HCT116 (cell line): ENCODE results near the gene PHPT1. TPM values are rescaled to one million over a fixed set of nuclear protein-coding genes. Genes with fewer than 3 reads are reported as not detected.

Source experiments
- ATAC-seq: fragments of 200-7000 bp; cut with Tn5 transposase; 2 replicates; pipeline ENCODE4 v1.9.1; 2020; ENCODE audit warnings: mild to moderate bottlenecking, moderate library complexity
- BruUV-seq: library from RNA; stranded (reverse); fragments of 400-500 nt; replicated peaks from 2 replicates; lab custom pipeline; 2021; lab: Mats Ljungman, UMichigan
- CTCF ChIA-PET: fragments of 300-600 bp; sonication (Branson Sonifier 250); formaldehyde crosslinking; loops from one replicate; lab custom pipeline; 2021; ENCODE audit warnings: antibody characterized with exemption; lab: Charles Lee
- POLR2A ChIA-PET: fragments of 300-600, 350-600 bp; sonication (Branson Sonifier 250); formaldehyde crosslinking; loops from one replicate; lab custom pipeline; 2021; ENCODE audit warnings: antibody characterized with exemption; lab: Charles Lee
- RAD21 ChIA-PET, 2 experiments: fragments of 300-600 bp; sonication (Branson Sonifier 250); formaldehyde crosslinking; loops; one replicate each; lab custom pipeline; 2023; ENCODE audit warnings: low total read pairs in 2 of 2; ENCODE audit not compliant: uncharacterized antibody in 2 of 2, unreplicated experiment in 2 of 2, low non-redundant PET in 1 of 2; lab: Charles Lee
- DNase-seq: peaks from one replicate; pipeline ENCODE4 v3.0.0-alpha.2; 2010; ENCODE audit warnings: low read depth, low spot score
- H2AFZ ChIP-seq: fragments of 200-600 bp; shearing (Covaris generic), sonication (generic); 2 replicates; pipeline ENCODE4 v1.6.1; 2017; ENCODE audit warnings: low read depth, mixed run types, mixed read lengths, antibody characterized with exemption, low read length; ENCODE audit not compliant: poor library complexity, severe bottlenecking
- H3K27ac ChIP-seq: 2 replicates; pipeline ENCODE4 v1.5.1; 2012; ENCODE audit warnings: low read depth, low read length
- H3K27me3 ChIP-seq: fragments of 200-600 bp; sonication (generic); 2 replicates; pipeline ENCODE4 v1.6.1; 2016; ENCODE audit warnings: mixed run types, low read length, mixed read lengths; ENCODE audit not compliant: insufficient read depth
- H3K36me3 ChIP-seq, 2 experiments: fragments of 200-500 bp in 1 of 2; fragments of 200-600 bp in 1 of 2; sonication (Bioruptor generic) in 1 of 2; sonication (generic) in 1 of 2; 2 replicates each; pipeline versions ENCODE4 v1.5.1 to v1.6.1; 2014 to 2016; ENCODE audit warnings: low read length in 2 of 2, inconsistent platforms in 1 of 2, mixed read lengths in 1 of 2, mixed run types in 1 of 2; ENCODE audit not compliant: insufficient read depth in 2 of 2, control insufficient read depth in 1 of 2
- H3K4me1 ChIP-seq, 2 experiments: fragments of 200-600 bp in 1 of 2; sonication (generic) in 1 of 2; 2 replicates each; pipeline versions ENCODE4 v1.5.1 to v1.6.1; 2012 to 2017; ENCODE audit warnings: low read length in 2 of 2, inconsistent platforms in 1 of 2, mild to moderate bottlenecking in 1 of 2, mixed read lengths in 1 of 2, mixed run types in 1 of 2, moderate library complexity in 1 of 2; ENCODE audit not compliant: insufficient read depth in 2 of 2, control insufficient read depth in 1 of 2
- H3K4me2 ChIP-seq: fragments of 200-600 bp; sonication (generic); 2 replicates; pipeline ENCODE4 v1.6.1; 2017; ENCODE audit warnings: mixed run types, low read length, mixed read lengths
- H3K4me3 ChIP-seq, 2 experiments: fragments of 200-600 bp in 1 of 2; sonication (generic) in 1 of 2; replicated peaks in 1 of 2; 2 replicates each; pipeline ENCODE4 v1.5.1; 2011 to 2016; ENCODE audit warnings: low read length in 2 of 2, control low read depth in 1 of 2, low read depth in 1 of 2, mild to moderate bottlenecking in 1 of 2, mixed read lengths in 1 of 2, mixed run types in 1 of 2
- H3K79me2 ChIP-seq: fragments of 200-600 bp; sonication (generic); 2 replicates; pipeline ENCODE4 v1.6.1; 2017; ENCODE audit warnings: mild to moderate bottlenecking, mixed run types, low read length, moderate library complexity, mixed read lengths; ENCODE audit not compliant: insufficient read depth
- H3K9ac ChIP-seq: fragments of 200-600 bp; sonication (generic); 2 replicates; pipeline ENCODE4 v1.6.1; 2016; ENCODE audit warnings: low read length, mixed read lengths
- H3K9me2 ChIP-seq: fragments of 200-600 bp; sonication (generic), shearing (Covaris generic); 2 replicates; pipeline ENCODE4 v1.6.1; 2017; ENCODE audit warnings: mixed run types, mild to moderate bottlenecking, moderate library complexity; ENCODE audit not compliant: insufficient read depth
- H3K9me3 ChIP-seq, 2 experiments: fragments of 200-500 bp in 1 of 2; fragments of 200-600 bp in 1 of 2; sonication (Bioruptor generic) in 1 of 2; sonication (generic) in 1 of 2; 2 replicates each; pipeline ENCODE4 v1.6.1; 2014 to 2017; ENCODE audit warnings: low read length in 2 of 2, mixed read lengths in 2 of 2, inconsistent platforms in 1 of 2, low read depth in 1 of 2, mild to moderate bottlenecking in 1 of 2, mixed run types in 1 of 2, moderate library complexity in 1 of 2; ENCODE audit not compliant: control insufficient read depth in 1 of 2, insufficient read depth in 1 of 2
- H4K20me1 ChIP-seq: fragments of 200-600 bp; sonication (generic), shearing (Covaris generic); 2 replicates; pipeline ENCODE4 v1.6.1; 2017; ENCODE audit warnings: mixed run types, mild to moderate bottlenecking, moderate library complexity; ENCODE audit not compliant: insufficient read depth
- CBX3 ChIP-seq: IDR thresholded peaks from 2 replicates; pipeline ENCODE4 v1.6.1; 2012; ENCODE audit warnings: low read depth
- CEBPB ChIP-seq: IDR thresholded peaks from 2 replicates; pipeline ENCODE4 v1.6.1; 2012; ENCODE audit warnings: low read depth
- EGR1 ChIP-seq: IDR thresholded peaks from 2 replicates; pipeline ENCODE4 v1.6.1; 2012; ENCODE audit warnings: low read depth
- ELF1 ChIP-seq: IDR thresholded peaks from 2 replicates; pipeline ENCODE4 v1.6.1; 2012; ENCODE audit warnings: low read depth, borderline replicate concordance
- EZH2 ChIP-seq: fragments of 200-600 bp; sonication (generic); IDR thresholded peaks from 2 replicates; pipeline ENCODE4 v1.6.1; 2017; ENCODE audit warnings: antibody characterized with exemption, mixed run types
- FOSL1 ChIP-seq: IDR thresholded peaks from 2 replicates; pipeline ENCODE4 v1.6.1; 2012; ENCODE audit warnings: low read depth
- JUND ChIP-seq: IDR thresholded peaks from 2 replicates; pipeline ENCODE4 v1.6.1; 2012
- POLR2A ChIP-seq: IDR thresholded peaks from 2 replicates; pipeline ENCODE4 v1.7.0; 2011; ENCODE audit warnings: borderline replicate concordance; ENCODE audit not compliant: insufficient read depth, insufficient read length; ENCODE audit errors: extremely low read depth
- POLR2AphosphoS5 ChIP-seq: IDR thresholded peaks from 2 replicates; pipeline ENCODE4 v1.6.1; 2011; ENCODE audit warnings: mild to moderate bottlenecking, low read depth, low read length, moderate library complexity
- RAD21 ChIP-seq: IDR thresholded peaks from 2 replicates; pipeline ENCODE4 v1.6.1; 2012; ENCODE audit warnings: low read depth, mild to moderate bottlenecking
- SP1 ChIP-seq: IDR thresholded peaks from 2 replicates; pipeline ENCODE4 v1.6.1; 2012; ENCODE audit warnings: low read depth
- SRF ChIP-seq: IDR thresholded peaks from 2 replicates; pipeline ENCODE4 v1.6.1; 2012; ENCODE audit warnings: low read depth
- TCF7L2 ChIP-seq: IDR thresholded peaks from 2 replicates; pipeline ENCODE4 v1.7.0; 2011; ENCODE audit warnings: borderline replicate concordance, inconsistent platforms; ENCODE audit not compliant: insufficient read depth, insufficient read length; ENCODE audit errors: extremely low read depth
- YY1 ChIP-seq: IDR thresholded peaks from 2 replicates; pipeline ENCODE4 v1.6.1; 2011; ENCODE audit warnings: low read length, low read depth, moderate library complexity, mild to moderate bottlenecking; ENCODE audit not compliant: insufficient replicate concordance; ENCODE audit errors: extremely low read depth
- ZBTB33 ChIP-seq: IDR thresholded peaks from 2 replicates; pipeline ENCODE4 v1.6.1; 2011; ENCODE audit warnings: mild to moderate bottlenecking, low read length, moderate library complexity; ENCODE audit not compliant: insufficient replicate concordance; ENCODE audit errors: extremely low read depth
- ZFX ChIP-seq: fragments of 450-650 bp; IDR thresholded peaks from 2 replicates; pipeline ENCODE4 v1.6.1; 2017
- ZNF274 ChIP-seq: fragments of 200-500 bp; sonication (Bioruptor generic); IDR thresholded peaks from 2 replicates; pipeline ENCODE4 v1.6.1; 2014; ENCODE audit warnings: mild to moderate bottlenecking, low read depth, low read length, inconsistent platforms
- intact Hi-C: fragments of 100-400 bp; cut with micrococcal nuclease; formaldehyde crosslinking; loops from 2 replicates; pipeline ENCODE4 v1.10.0; 2022
- total RNA-seq: library from RNA; stranded (reverse); gene quantifications from one replicate; pipeline ENCODE4 v1.2.1, GENCODE V29; 2021; ENCODE audit not compliant: unreplicated experiment
- TF ChIP-seq, protein P1 (sequence below): IDR thresholded peaks from 2 replicates; pipeline ENCODE4 v1.6.1; 2012
- TF ChIP-seq, protein P2 (sequence below): IDR thresholded peaks from 2 replicates; pipeline ENCODE4 v1.6.1; 2012; ENCODE audit warnings: low read depth
- TF ChIP-seq, protein P3 (sequence below), 3 experiments: fragments of 200-600 bp in 1 of 3; sonication (generic) in 1 of 3; IDR thresholded peaks in 2 of 3; conservative IDR thresholded peaks in 1 of 3; 2 replicates each; pipeline ENCODE4 v1.5.1; 2012 to 2017; ENCODE audit warnings: low read depth in 2 of 3, low read length in 2 of 3, antibody characterized with exemption in 1 of 3, borderline replicate concordance in 1 of 3, control low read depth in 1 of 3, mild to moderate bottlenecking in 1 of 3, mixed read lengths in 1 of 3, mixed run types in 1 of 3, moderate library complexity in 1 of 3; ENCODE audit not compliant: insufficient read depth in 1 of 3

Gene PHPT1
- total RNA-seq, 1 experiment from 2014 or later, result 148 TPM

DNA sequence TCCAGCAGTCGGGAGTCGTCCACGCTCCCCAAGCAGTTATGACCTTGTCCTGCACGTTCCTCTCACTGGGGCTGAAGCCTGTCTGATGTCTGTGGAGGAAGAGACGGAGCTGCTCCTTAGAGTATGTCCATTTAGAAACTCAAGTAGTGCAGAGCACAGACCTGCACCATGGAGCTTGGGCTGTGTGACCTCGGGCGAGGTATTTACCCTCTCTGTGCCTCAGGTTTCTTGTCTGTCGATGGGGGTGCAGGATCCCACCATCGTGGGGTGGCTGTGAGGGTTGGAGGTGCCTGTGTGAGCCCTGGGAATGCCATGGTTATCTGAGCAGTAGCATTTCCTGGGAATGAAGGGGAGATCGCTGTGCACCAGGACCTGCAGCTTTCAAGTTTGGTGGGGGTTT is 51.3 kb downstream of the PHPT1 start:
- H3K9ac ChIP-seq, result peak overlapping the region; percentile 43
- ChIA-PET CTCF (no interaction called here), POLR2A (no interaction called here)

More for the DNA sequence above, 51.3 kb downstream of the PHPT1 start:
- Histone ChIP-seq H3K27ac (peak overlapping the region; percentile 42; the same call in 1 of the 2 replicates), H3K4me1 (peaks cover 9 to 23% of the 10 kb centered on the region in 2 experiments), H3K36me3 (peaks cover 17 to 38% of the 10 kb centered on the region in 2 experiments; a peak in 3 of 4 replicates), H3K9me2 (no peaks in the 10 kb centered on the region), H2AFZ (no peak overlapping the region), H3K4me3 (no peak overlapping the region), H3K9me3 (no peaks in the 10 kb centered on the region), H4K20me1 (no peaks in the 10 kb centered on the region), H3K79me2 (peaks cover 58% of the 10 kb centered on the region), H3K4me2 (peak overlapping the region; percentile 61; the same call in 1 of the 2 replicates), H3K27me3 (no peaks in the 10 kb centered on the region)
- DNase-seq (no peak), ATAC-seq (no peak)
- intact Hi-C loops, result no loop called here
- RAD21 ChIA-PET, result no interaction called here
- TF ChIP-seq POLR2AphosphoS5, result no peak
- no peak for TF ChIP-seq SRF
- TF ChIP-seq, protein P1, sequence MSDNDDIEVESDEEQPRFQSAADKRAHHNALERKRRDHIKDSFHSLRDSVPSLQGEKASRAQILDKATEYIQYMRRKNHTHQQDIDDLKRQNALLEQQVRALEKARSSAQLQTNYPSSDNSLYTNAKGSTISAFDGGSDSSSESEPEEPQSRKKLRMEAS, result no peak
- TF ChIP-seq YY1, result no peak
- TF ChIP-seq RAD21, result no peak
- no peak for TF ChIP-seq POLR2A
- TF ChIP-seq SP1, result no peak
- TF ChIP-seq, protein P2, sequence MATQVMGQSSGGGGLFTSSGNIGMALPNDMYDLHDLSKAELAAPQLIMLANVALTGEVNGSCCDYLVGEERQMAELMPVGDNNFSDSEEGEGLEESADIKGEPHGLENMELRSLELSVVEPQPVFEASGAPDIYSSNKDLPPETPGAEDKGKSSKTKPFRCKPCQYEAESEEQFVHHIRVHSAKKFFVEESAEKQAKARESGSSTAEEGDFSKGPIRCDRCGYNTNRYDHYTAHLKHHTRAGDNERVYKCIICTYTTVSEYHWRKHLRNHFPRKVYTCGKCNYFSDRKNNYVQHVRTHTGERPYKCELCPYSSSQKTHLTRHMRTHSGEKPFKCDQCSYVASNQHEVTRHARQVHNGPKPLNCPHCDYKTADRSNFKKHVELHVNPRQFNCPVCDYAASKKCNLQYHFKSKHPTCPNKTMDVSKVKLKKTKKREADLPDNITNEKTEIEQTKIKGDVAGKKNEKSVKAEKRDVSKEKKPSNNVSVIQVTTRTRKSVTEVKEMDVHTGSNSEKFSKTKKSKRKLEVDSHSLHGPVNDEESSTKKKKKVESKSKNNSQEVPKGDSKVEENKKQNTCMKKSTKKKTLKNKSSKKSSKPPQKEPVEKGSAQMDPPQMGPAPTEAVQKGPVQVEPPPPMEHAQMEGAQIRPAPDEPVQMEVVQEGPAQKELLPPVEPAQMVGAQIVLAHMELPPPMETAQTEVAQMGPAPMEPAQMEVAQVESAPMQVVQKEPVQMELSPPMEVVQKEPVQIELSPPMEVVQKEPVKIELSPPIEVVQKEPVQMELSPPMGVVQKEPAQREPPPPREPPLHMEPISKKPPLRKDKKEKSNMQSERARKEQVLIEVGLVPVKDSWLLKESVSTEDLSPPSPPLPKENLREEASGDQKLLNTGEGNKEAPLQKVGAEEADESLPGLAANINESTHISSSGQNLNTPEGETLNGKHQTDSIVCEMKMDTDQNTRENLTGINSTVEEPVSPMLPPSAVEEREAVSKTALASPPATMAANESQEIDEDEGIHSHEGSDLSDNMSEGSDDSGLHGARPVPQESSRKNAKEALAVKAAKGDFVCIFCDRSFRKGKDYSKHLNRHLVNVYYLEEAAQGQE, result no peak
- no peak for TF ChIP-seq EZH2
- TF ChIP-seq JUND, result no peak
- no peak for TF ChIP-seq CEBPB
- no peak for TF ChIP-seq EGR1
- TF ChIP-seq CBX3, result no peak
- TF ChIP-seq TCF7L2, result no peak
- no peak for TF ChIP-seq ZNF274
- no peak for TF ChIP-seq ZFX
- TF ChIP-seq FOSL1, result no peak
- TF ChIP-seq, protein P3, sequence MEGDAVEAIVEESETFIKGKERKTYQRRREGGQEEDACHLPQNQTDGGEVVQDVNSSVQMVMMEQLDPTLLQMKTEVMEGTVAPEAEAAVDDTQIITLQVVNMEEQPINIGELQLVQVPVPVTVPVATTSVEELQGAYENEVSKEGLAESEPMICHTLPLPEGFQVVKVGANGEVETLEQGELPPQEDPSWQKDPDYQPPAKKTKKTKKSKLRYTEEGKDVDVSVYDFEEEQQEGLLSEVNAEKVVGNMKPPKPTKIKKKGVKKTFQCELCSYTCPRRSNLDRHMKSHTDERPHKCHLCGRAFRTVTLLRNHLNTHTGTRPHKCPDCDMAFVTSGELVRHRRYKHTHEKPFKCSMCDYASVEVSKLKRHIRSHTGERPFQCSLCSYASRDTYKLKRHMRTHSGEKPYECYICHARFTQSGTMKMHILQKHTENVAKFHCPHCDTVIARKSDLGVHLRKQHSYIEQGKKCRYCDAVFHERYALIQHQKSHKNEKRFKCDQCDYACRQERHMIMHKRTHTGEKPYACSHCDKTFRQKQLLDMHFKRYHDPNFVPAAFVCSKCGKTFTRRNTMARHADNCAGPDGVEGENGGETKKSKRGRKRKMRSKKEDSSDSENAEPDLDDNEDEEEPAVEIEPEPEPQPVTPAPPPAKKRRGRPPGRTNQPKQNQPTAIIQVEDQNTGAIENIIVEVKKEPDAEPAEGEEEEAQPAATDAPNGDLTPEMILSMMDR (IDR thresholded peaks at IDR 0.05 in 2 of 3, conservative IDR thresholded peaks at IDR 0.05 in 1 of 3; ENCODE audit: borderline replicate concordance in 1 of 3, insufficient read depth in 1 of 3, low read depth in 2 of 3, low read length in 2 of 3), result no peak
- TF ChIP-seq ELF1, result no peak
- no peak for TF ChIP-seq ZBTB33
- BruUV-seq, result no TSS peak
